ENCODE results near the gene PALMD. TPM values are rescaled to one million over a fixed set of nuclear protein-coding genes. Genes with fewer than 3 reads are reported as not detected.
A peak's percentile ranks its signal among the peaks of the same experiment; 100 is the strongest.

The PALMD gene
- total RNA-seq, 4 donors from 2014 or later = 17.8 to 64.3 (median 40.6) TPM

DNA sequence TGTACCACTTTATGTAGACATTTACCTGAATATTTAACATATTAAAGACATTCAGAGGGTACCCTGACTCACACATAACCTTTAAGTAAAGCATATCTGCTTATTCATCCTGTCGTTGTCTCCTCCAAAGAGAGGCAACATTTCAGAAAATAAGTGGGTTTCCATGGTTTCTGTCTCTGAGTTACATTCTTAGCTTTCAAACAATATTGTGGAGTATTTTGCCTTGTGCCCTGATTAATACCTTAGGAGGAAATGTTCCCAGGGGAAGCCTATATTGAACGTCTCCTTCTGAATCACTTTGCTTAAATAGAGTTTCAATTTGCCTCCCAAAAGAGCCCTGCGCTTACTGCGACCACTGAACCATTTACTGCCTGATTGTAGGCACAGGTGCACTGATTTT is 26.1 kb downstream of the PALMD start:
- no peak for DNase-seq
- intact Hi-C loops (cut with DNase I; ENCODE audit: low total_unique reads) = no loop called here
- H3K27ac ChIP-seq = peak overlapping the region; percentile 33 to 35
- TF ChIP-seq, protein P1, sequence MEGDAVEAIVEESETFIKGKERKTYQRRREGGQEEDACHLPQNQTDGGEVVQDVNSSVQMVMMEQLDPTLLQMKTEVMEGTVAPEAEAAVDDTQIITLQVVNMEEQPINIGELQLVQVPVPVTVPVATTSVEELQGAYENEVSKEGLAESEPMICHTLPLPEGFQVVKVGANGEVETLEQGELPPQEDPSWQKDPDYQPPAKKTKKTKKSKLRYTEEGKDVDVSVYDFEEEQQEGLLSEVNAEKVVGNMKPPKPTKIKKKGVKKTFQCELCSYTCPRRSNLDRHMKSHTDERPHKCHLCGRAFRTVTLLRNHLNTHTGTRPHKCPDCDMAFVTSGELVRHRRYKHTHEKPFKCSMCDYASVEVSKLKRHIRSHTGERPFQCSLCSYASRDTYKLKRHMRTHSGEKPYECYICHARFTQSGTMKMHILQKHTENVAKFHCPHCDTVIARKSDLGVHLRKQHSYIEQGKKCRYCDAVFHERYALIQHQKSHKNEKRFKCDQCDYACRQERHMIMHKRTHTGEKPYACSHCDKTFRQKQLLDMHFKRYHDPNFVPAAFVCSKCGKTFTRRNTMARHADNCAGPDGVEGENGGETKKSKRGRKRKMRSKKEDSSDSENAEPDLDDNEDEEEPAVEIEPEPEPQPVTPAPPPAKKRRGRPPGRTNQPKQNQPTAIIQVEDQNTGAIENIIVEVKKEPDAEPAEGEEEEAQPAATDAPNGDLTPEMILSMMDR (IDR thresholded peaks at IDR 0.05) = no peak
- TF ChIP-seq POLR2A (IDR thresholded peaks at IDR 0.05) = no peak
- no peaks in the 10 kb centered on the region for H3K36me3 ChIP-seq
- no peaks in the 10 kb centered on the region for H3K27me3 ChIP-seq
- H3K4me1 ChIP-seq = peaks cover 0 to 4% of the 10 kb centered on the region in 2 donors
- H3K9me3 ChIP-seq = no peaks in the 10 kb centered on the region
- H3K4me3 ChIP-seq = no peak overlapping the region

DNA sequence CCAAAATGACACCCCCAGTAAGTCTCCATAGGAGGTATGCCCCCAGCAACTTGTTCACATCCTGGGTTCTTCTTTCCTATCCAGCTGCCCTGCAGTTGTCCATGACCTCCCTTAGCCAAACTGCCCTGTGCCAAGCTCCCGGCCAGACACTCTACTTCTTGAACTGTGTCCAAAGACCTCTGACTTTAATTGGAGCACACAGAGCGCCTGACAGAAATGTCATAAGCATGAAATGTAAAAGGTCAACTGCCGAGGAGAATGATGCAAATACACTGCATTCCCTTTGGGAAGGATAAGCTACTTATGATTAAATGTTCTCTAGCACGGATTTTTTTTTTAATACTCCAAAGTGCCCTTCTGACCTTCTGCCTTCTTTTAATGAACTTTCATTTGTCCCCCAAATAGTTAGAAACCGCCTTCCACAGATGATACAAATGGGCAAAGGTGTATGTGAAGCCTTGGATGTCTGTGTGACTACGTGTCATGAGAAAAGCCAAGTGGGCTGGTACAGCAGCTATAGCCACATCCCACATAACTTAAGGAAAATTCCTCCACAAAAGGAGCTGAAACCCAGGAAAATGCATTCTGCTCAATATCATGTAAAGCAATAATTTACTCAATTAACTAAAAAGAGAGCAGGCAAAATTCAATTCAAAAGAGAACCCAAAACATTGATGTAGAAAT is 26.8 kb downstream of the PALMD start:
- H3K27me3 ChIP-seq = no peaks in the 10 kb centered on the region
- no peak for DNase-seq
- intact Hi-C loops (cut with DNase I; ENCODE audit: low total_unique reads) = no loop called here
- TF ChIP-seq, protein P1 (IDR thresholded peaks at IDR 0.05) = no peak
- H3K9me3 ChIP-seq = no peaks in the 10 kb centered on the region
- H3K4me3 ChIP-seq = no peak overlapping the region
- no peaks in the 10 kb centered on the region for H3K36me3 ChIP-seq
- H3K27ac ChIP-seq = peak overlapping the region; percentile 33 to 35
- H3K4me1 ChIP-seq = peaks cover 0 to 4% of the 10 kb centered on the region in 2 donors

DNA sequence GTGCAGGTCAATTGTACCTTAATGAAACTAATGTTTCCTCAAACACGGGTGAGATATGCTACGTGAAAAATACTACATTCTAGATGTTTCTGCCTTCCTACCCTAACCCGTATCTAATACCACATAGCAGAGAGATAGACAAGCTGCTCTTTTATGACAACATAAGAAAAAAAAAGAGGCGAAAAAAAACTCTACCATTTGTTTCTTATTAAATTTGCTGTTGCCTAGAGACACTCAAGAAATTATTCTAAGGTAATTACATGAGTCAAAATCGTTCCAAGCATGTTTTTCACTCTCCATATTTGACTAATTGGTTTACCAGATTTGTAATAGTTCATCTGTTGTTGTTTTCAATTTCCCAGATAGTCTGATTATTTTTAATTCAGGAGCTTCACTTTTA is 27.4 kb downstream of the PALMD start:
- H3K4me3 ChIP-seq = no peak overlapping the region
- no peaks in the 10 kb centered on the region for H3K36me3 ChIP-seq
- intact Hi-C loops (cut with DNase I; ENCODE audit: low total_unique reads) = no loop called here
- H3K27me3 ChIP-seq = no peaks in the 10 kb centered on the region
- H3K4me1 ChIP-seq = peaks cover 0 to 4% of the 10 kb centered on the region in 2 donors
- no peak for TF ChIP-seq POLR2A (IDR thresholded peaks at IDR 0.05)
- H3K9me3 ChIP-seq = no peaks in the 10 kb centered on the region
- peak overlapping the region; percentile 33 to 48 for H3K27ac ChIP-seq
- no peak for DNase-seq

DNA sequence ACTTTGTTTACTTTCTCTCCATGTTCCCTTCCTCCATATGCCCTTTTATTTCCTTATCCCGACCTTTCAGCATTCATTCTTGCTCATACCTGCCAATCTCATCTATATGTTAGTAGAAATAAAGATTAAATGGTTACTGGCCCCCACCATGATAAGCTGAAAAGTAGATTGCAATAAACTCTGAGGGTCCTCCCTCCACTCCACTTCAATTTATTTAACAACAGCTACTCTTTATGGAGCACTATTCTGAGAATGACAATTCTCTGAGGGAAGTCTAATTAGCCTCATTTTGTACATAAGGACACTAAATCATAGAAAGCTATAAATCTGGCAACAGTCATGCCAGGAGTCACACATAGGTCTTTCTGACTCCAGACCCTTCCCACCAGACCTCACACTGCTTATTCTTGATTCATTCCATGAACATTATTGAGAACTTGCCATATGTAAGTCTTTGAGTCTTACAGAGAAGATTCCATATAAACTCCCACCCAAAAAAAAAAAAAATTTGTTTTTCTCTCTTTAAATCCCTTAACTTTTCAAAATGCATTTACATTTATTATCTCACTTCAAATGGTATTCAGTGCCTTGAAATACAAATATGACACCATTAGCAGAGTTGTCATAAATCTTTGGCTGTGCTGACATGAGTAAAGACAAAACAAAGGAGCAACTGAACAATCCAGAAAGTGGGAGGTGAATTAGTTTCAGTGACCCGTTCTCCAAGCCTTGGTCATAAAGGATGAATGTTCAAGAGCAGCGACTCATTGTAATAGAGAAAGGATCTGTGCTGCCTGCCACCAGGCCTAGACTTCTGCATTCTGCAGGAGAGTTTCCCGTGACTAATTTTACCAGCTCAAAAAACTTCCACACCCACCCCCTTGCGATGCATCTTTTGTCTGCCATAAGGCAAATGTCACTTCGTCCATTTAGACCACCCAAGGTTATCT is 28.5 kb downstream of the PALMD start:
- Histone ChIP-seq H3K4me3 (no peak overlapping the region), H3K27me3 (no peaks in the 10 kb centered on the region), H3K4me1 (peaks cover 0 to 4% of the 10 kb centered on the region in 2 donors), H3K36me3 (no peaks in the 10 kb centered on the region), H3K27ac (peak overlapping the region; percentile 13 to 48), H3K9me3 (no peaks in the 10 kb centered on the region)
- intact Hi-C loops (cut with DNase I; ENCODE audit: low total_unique reads) = no loop called here
- no peak for TF ChIP-seq POLR2A (IDR thresholded peaks at IDR 0.05)
- TF ChIP-seq, protein P1 (IDR thresholded peaks at IDR 0.05) = no peak
- DNase-seq = no peak

DNA sequence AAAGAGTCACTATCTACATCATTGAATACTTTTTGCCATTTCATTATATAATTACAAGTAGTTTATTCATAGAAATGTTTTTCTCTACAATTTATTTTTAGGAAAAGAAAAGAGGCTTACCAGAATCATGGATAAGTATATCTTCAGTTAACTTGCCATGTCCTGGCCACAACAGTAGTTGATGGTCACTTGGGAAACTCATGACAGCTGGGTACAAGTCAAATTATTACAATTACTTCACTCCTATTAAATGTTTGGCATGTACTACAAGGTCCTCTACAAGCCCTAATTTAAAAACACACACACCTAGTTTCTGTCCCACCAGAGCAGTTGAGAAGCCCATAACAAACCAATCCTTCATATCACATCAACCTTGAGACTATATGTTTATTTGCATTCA is 29.4 kb downstream of the PALMD start:
- no peaks in the 10 kb centered on the region for H3K36me3 ChIP-seq
- H3K9me3 ChIP-seq = no peaks in the 10 kb centered on the region
- no peaks in the 10 kb centered on the region for H3K27me3 ChIP-seq
- intact Hi-C loops (cut with DNase I; ENCODE audit: low total_unique reads) = no loop called here
- H3K4me3 ChIP-seq = no peak overlapping the region
- peaks cover 0 to 4% of the 10 kb centered on the region in 2 donors for H3K4me1 ChIP-seq
- DNase-seq = no peak
- TF ChIP-seq, protein P1 (IDR thresholded peaks at IDR 0.05) = no peak
- TF ChIP-seq POLR2A (IDR thresholded peaks at IDR 0.05) = no peak
- no peak overlapping the region for H3K27ac ChIP-seq
